CD4-positive, alpha-beta T cell treated with Interleukin-2 at 100 ng/mL for 4 hours (primary cell): ENCODE data around the gene LSM4.
"Not testable (repeated sequence)": the region's sequence is repeated elsewhere in the genome, so short reads cannot be mapped to it uniquely, and the experiment has no call there.

ENCODE experiments used
- DNase-seq: peaks from one replicate; pipeline ENCODE4 v3.0.0-alpha.2; 2020; ENCODE audit warnings: low spot score

The LSM4 gene

DNA sequence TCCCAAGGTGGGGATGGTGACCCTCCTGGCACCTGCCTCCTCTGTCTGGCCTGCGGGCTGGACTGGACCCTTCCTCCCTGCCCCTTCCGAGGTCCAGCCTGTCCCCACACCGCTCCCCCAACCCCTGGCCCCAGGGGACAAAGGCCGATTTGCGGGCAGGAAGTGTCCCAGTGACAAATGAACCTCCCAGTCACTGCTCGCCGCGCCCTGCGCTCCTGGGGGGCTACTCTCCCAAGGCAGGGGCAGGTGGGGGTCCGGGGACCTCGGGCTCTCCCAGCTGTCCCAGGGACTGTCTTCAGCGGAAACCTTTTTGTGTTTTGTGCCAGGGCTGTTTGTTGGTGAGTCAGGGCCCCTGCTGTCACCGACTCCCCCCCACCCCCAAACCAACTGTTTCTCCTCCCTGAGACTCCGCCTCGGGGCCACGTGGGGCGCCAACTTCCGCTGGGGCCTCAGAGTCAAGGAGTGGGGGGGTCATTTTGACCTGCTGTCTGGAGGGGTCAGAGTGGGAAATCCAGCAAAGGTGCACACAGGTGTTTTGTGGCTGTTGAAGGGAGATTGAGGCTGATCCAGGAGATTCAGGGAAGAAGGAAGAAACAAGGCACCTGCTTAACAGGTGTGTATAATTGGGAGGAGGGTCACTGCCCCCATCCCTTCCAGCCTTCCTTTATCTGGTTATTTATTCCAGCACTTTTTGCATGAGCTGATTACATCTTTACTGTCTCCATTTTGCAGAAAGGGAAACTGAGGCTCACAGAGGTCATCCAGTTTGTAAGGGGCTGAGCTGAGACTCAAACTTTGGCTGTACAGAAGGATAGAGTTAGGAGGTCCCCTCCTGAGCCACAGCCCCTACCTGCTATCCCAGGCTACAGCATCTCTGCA lies 18.4 kb upstream of the LSM4 start:
- DNase-seq = peak; percentile 72

DNA sequence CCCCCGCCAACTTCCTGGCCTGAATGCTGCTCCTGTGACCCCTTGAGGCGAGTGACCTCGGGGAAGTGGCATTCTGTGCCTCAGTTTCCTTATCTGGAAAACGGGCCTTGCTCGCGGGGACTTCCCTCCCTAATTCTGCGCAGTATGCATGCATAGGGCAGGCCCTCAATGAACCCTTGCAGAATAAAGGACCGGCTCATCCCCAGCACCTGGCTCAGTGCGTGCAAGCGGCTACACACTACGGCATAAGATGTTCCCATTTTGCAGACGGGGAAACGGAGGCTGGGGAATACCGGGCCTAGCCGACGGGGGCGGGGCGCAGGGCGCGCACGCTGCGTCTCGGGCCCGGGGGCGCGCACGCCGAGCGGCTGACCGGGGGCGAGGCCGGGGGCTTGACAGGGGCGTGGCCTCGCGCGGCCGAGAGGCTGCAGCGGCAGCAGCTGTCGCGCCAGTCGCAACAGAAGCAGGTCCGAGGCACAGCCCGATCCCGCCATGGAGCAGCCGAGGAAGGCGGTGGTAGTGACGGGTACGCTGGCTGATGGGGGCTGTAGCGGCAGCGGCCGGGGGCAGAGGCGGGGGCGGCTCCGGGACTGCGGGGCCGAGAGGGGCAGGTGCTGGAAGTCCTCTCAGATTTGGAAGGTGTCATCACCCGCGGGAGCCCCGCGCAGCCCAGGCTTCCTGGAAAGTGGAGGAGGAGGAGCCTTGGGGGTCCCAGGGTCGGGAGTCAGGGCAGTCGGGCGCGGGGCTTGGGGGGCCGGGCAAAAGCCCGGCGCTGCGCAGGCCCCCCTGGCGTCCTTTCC lies 17.5 kb upstream of the LSM4 start, which contains the start of gene PGPEP1:
Gene PGPEP1, plus strand, starts transcription at position 409 of the 800 bp plus-strand sequence. Its CDS starts 84 bp downstream, at position 493.
- DNase-seq = peak; percentile 56

DNA sequence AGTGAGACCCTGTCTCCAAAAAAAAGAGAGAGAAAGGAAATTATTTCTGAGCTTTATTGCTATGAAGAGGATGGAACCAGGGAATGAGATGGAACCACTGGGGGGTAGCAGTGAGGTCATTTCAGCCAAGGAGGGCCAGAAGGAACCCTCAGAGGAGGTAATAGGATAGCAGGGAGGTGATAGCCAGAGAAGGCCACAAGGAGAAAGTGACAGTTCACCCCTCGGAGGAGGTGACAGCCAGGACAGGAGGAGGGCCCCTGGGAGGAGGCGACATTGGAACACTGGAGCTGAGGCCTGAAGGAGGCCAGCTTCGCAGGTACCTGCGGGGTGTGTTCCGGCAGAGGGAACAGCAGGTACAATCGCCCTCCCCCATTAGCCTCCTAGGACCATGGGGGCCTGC lies 16.8 kb upstream of the LSM4 start:
- DNase-seq = no peak

DNA sequence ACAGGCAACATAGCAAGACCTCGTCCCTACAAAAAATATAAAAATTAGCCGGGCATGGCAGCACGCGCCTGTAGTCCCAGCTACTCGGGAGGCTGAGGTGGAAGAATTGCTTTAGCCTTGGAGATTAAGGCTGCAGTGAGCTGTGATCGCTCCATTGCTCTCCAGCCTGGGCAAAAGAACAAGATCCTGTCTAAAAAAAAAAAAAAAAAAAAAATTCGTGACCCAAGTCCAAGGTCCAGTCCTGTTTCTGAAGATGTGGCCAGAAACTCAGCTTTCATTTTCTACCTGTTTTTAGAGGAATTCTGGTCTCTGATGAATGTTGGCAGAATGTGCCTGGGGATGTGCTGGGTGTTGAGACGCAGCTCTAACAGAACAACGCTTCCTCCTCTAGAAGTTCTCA lies 15.7 kb upstream of the LSM4 start:
- no peak for DNase-seq

DNA sequence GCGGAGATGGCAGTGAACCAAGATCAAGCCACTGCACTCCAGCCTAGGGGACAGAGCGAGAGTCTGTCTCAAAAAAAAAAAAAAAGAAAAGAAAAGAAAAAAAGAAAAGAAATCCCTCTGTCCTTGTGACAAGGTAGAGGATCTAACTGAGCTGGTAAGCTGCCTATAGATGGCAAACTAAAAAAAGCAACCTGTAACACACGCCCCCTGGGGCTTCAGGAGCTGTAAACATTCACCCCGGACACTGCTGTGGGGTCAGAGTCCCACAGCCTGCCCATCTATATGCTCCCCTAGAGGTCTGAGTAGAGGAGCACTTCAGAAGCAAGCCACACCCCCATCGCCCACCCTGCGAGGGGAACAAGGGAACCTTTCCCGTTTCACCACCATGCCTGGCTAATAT lies 13.2 kb upstream of the LSM4 start:
- no peak for DNase-seq

DNA sequence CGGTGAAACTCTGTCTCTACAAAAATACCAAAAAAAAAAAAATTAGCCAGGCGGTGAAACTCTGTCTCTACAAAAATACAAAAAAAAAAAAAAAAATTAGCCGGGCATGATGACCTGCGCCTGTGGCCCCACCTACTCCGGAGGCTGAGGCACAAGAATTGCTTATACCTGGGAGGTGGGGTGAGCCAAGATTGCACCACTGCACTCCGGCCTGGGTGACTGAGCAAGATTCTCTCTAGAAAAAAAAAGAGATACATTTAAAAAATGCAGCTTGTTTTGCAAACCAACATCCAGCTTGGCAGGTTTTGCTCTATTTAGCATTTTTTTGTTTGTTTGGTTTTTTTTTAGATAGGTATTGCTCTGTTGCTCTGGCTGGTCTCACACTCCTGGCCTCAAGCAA lies 10.8 kb upstream of the LSM4 start:
- no peak for DNase-seq

DNA sequence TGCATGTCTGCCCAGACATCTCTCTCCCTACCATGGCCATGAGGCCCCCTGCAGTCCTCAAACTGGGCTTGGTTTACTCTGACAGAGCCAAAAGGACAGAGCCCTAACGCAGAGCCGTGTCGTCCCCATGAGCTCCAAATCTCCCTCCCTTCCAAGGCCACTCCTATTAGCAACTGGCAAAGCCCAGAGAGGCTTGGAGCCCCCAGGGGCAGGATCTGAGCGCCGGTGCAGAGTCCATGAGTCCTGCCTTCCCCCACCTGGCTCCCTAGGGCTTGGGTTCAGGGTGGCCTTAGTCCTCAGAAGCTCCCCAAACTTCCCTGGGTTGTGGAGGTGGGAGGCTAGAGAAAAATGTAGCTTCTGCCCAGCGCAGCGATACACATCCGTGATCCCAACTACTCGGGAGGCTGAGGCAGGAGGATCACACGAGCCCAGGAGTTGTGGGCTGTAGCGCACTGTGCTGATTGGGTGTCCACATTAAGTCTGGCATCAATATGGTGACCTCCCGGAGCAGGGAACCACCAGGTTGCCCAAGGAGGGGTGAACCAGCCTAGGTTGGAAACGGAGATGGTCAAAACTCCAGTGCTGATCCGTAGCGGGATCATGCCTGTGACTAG lies 10.1 kb upstream of the LSM4 start:
- no peak for DNase-seq

DNA sequence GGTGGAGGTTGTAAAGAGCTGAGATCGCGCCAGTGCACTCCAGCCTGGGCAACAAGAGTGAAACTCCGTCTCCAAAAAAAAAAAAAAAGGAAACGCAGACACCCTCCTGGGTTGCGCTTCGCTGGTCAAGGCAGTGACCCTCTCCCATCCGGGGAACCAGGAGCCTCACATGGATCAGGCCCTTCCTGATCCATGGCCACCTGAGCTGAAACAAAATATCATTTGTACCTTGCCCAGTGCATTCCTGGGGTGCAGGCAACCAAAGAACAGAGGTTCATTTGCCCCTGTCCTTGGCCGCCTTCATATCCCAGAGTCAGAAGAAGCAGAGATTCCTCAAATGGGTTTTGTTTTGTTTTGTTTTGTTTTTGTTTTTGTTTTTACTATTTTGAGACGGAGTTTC lies 8.0 kb upstream of the LSM4 start:
- DNase-seq = no peak

DNA sequence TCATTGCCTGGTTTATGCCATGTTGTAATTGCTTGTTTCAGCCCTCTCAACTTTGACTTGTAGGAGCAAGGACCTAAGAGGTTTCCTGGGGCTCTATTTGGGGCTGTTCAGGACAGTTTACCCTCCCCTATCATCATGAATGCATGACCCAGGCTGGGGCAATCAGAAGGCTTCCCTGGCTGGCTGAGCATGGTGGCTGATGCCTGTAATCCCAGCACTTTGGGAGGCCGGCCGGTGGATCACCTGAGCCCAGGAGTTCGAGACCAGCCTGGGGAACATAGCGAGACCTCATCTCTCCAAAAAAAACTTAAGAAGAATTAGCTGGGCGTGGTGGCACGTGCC lies 6.1 kb upstream of the LSM4 start:
- DNase-seq = no peak

DNA sequence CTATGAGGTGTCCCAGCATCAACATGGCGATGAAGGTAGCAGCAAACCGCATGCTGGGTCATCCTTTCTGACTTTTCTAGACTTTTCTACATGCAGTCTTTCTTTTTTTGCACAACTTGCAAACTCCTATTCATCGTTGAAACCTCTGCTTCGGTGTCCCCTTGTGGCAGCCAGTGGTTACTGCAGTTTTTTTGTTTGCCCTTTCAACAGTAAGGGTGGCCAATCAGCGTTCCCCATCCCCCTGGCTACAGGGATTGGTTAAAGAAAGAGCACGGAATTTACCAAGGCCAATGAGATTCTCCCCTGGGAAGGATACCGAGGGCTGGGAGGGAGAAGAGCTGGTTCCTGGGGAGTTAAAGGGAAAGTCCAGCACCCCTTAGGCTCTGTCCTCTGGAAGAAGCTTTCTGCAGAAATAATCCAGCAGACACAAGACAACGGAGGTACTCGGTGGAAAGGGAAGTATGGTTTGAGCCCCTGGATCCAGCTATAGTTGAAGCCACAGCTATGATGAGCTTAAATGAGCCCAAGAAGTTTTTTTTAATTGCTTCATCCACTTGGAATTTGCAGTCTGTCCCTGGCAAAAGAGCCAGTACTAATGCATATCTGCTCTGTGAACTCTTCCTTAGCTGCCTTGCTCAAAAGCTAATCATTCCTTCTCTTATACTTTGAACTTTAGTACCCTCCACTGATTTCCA lies 5.6 kb upstream of the LSM4 start:
- peak; percentile 95 for DNase-seq

- no peak for DNase-seq
These were observed 3.9 kb upstream of the LSM4 start for GRCh38 chr19:18326772-18327171.

- not testable (repeated sequence) for DNase-seq
These were observed 1.5 kb upstream of the LSM4 start for GRCh38 chr19:18324373-18324731.

DNA sequence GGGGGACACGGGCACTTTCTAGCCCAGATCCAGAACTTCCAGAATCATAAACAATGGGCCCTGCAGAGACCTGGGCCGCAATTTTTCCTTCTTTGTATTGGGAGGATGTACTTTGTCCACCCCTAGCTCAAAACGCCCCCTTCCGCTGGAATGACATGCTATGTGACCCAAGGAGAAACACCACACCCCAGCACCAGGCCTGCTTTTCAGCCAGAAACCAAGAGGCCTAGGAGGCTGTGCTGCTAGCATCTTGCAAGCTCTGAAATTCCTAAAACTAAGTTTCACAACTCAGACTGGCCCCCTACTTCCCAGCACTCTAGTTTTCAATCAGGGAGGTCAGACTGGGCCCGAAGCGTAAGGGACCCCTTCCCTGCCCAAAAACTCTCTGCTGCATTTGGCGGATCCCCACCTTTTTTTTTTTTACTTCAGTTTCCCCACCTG lies 538 bp downstream of the LSM4 start:
- peak; percentile 32 for DNase-seq

GRCh38 chr19:18321734-18322102 lies 1.2 kb downstream of the LSM4 start:
- DNase-seq = peak; percentile 42

- DNase-seq = no peak
These were observed 1.8 kb downstream of the LSM4 start for GRCh38 chr19:18320865-18321733.

- DNase-seq = no peak
These were observed 3.2 kb downstream of the LSM4 start for GRCh38 chr19:18319591-18320135.

- peak; percentile 65 for DNase-seq
These were observed 4.7 kb downstream of the LSM4 start for GRCh38 chr19:18317961-18318800.

DNA sequence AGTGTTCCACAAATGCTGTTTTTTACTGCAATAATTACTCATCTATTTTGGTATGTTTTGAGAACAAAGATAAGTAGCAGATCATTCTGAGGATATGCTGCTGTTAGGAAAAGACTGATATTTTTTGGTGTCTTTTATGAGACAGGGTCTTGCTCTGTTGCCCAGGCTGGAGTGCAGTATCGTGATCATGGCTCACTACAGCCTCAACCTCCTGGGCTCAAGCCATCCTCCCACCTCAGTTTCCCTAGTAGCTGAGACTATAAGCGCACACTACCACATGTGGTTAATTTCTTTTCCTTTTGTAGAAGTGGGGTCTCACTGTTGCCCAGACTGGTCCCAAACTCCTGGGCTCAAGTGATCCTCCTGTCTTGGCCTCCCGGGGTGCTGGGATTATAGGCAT lies 9.5 kb downstream of the LSM4 start:
- DNase-seq = no peak

GRCh38 chr19:18312092-18312534 lies 10.8 kb downstream of the LSM4 start:
- no peak for DNase-seq

DNA sequence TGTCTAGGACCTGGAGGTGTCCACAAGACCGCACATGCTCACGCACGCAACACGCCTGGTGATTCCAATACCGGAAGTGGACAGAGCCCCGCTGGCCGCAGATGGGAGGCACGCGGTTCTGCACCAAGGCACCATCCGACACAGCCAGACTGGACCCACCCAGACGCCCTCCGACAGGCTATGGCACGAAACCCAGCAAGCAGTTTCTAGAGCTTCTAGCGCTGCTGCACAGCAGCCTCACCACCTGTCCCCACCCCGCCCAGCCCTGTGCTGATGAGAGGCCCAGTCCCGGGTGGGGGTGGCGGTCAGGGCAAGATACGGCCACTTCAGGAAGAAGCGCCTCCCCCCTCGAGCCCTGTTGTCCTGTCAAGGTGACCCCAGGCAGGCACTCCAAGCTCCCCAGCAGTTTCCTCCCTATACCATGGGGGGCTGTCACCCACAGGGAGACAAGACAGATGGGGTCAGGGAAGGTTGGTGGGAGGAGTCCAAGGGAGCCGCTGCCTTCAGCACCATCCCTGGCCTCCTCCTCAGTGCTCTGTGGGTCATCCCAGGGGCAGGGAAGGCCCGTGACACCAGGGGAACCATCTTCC lies 11.3 kb downstream of the LSM4 start:
- DNase-seq = no peak
